SJCRH30 (cell line): ENCODE measurements around the gene LRRC55. TPM values are rescaled to one million over a fixed set of nuclear protein-coding genes. Genes with fewer than 3 reads are reported as not detected.
"Not testable (repeated sequence)": the region's sequence is repeated elsewhere in the genome, so short reads cannot be mapped to it uniquely, and the experiment has no call there.

ENCODE experiments used
- DNase-seq, 2 experiments: peaks; one replicate each; pipeline ENCODE4 v3.0.0-alpha.2; 2015 to 2020
- H3K27ac ChIP-seq: fragments of 250-450 bp; sonication (Bioruptor Pico); 2 replicates; pipeline ENCODE4 v1.5.1; 2020; ENCODE audit warnings: mild to moderate bottlenecking, moderate library complexity
- H3K27me3 ChIP-seq: fragments of 250-450 bp; sonication (Bioruptor Pico); 2 replicates; pipeline ENCODE4 v1.5.1; 2020; ENCODE audit warnings: mild to moderate bottlenecking, moderate library complexity
- H3K36me3 ChIP-seq: fragments of 250-450 bp; sonication (Bioruptor Pico); 2 replicates; pipeline ENCODE4 v1.5.1; 2020; ENCODE audit warnings: mild to moderate bottlenecking, moderate library complexity
- H3K4me1 ChIP-seq: fragments of 250-450 bp; sonication (Bioruptor Pico); 2 replicates; pipeline ENCODE4 v1.5.1; 2020; ENCODE audit warnings: mild to moderate bottlenecking, moderate library complexity
- H3K4me3 ChIP-seq: fragments of 250-450 bp; sonication (Bioruptor Pico); 2 replicates; pipeline ENCODE4 v1.5.1; 2020; ENCODE audit warnings: mild to moderate bottlenecking, moderate library complexity
- H3K9me3 ChIP-seq: fragments of 250-450 bp; sonication (Bioruptor Pico); replicated peaks from 2 replicates; pipeline ENCODE4 v1.5.1; 2020; ENCODE audit warnings: mild to moderate bottlenecking, moderate library complexity
- total RNA-seq: library from RNA; depleted of rRNA; stranded (reverse); fragments of >200 nt; shearing (Covaris generic); gene quantifications from 2 replicates; pipeline ENCODE4 v1.2.3, GENCODE V29; 2014

LRRC55 gene
- total RNA-seq, 1 experiment from 2014 or later: not detected

GRCh38 chr11:57155400-57155799 is 26.4 kb upstream of the LRRC55 start:
- Histone ChIP-seq H3K9me3 (no peaks in the 10 kb centered on the region), H3K4me3 (no peak overlapping the region), H3K36me3 (no peaks in the 10 kb centered on the region), H3K27me3 (no peaks in the 10 kb centered on the region; the same call in 1 of the 2 replicates), H3K4me1 (no peaks in the 10 kb centered on the region), H3K27ac (no peak overlapping the region)
- no peak for DNase-seq

GRCh38 chr11:57155838-57156607 is 25.7 kb upstream of the LRRC55 start:
- no peaks in the 10 kb centered on the region for H3K4me1 ChIP-seq
- no peak overlapping the region for H3K4me3 ChIP-seq
- H3K27ac ChIP-seq: no peak overlapping the region
- no peaks in the 10 kb centered on the region; the same call in 1 of the 2 replicates for H3K27me3 ChIP-seq
- no peaks in the 10 kb centered on the region for H3K9me3 ChIP-seq
- no peak for DNase-seq
- no peaks in the 10 kb centered on the region for H3K36me3 ChIP-seq

GRCh38 chr11:57156928-57157327 is 24.8 kb upstream of the LRRC55 start:
- Histone ChIP-seq H3K9me3 (no peaks in the 10 kb centered on the region), H3K36me3 (no peaks in the 10 kb centered on the region), H3K27me3 (no peaks in the 10 kb centered on the region; the same call in 1 of the 2 replicates), H3K4me1 (no peaks in the 10 kb centered on the region), H3K4me3 (no peak overlapping the region), H3K27ac (no peak overlapping the region)
- DNase-seq: no peak

GRCh38 chr11:57157624-57158023 is 24.1 kb upstream of the LRRC55 start:
- Histone ChIP-seq H3K4me3 (no peak overlapping the region), H3K27me3 (no peaks in the 10 kb centered on the region; the same call in 1 of the 2 replicates), H3K36me3 (no peaks in the 10 kb centered on the region), H3K4me1 (no peaks in the 10 kb centered on the region), H3K9me3 (no peaks in the 10 kb centered on the region), H3K27ac (no peak overlapping the region)
- no peak for DNase-seq

GRCh38 chr11:57158180-57158579 is 23.6 kb upstream of the LRRC55 start:
- Histone ChIP-seq H3K4me1 (no peaks in the 10 kb centered on the region), H3K4me3 (no peak overlapping the region), H3K36me3 (no peaks in the 10 kb centered on the region), H3K27ac (no peak overlapping the region), H3K9me3 (no peaks in the 10 kb centered on the region), H3K27me3 (no peaks in the 10 kb centered on the region; the same call in 1 of the 2 replicates)
- DNase-seq: no peak

GRCh38 chr11:57158599-57158998 is 23.2 kb upstream of the LRRC55 start:
- Histone ChIP-seq H3K9me3 (no peaks in the 10 kb centered on the region), H3K36me3 (no peaks in the 10 kb centered on the region), H3K27ac (no peak overlapping the region), H3K27me3 (no peaks in the 10 kb centered on the region; the same call in 1 of the 2 replicates), H3K4me1 (no peaks in the 10 kb centered on the region), H3K4me3 (no peak overlapping the region)
- no peak for DNase-seq

GRCh38 chr11:57160665-57161064 is 21.1 kb upstream of the LRRC55 start:
- Histone ChIP-seq H3K36me3 (no peaks in the 10 kb centered on the region), H3K27ac (no peak overlapping the region), H3K9me3 (no peaks in the 10 kb centered on the region), H3K4me3 (no peak overlapping the region), H3K27me3 (no peaks in the 10 kb centered on the region; the same call in 1 of the 2 replicates), H3K4me1 (no peaks in the 10 kb centered on the region)
- DNase-seq: no peak

GRCh38 chr11:57161351-57161750 is 20.4 kb upstream of the LRRC55 start:
- Histone ChIP-seq H3K4me3 (no peak overlapping the region), H3K36me3 (no peaks in the 10 kb centered on the region), H3K27me3 (no peaks in the 10 kb centered on the region; the same call in 1 of the 2 replicates), H3K4me1 (no peaks in the 10 kb centered on the region), H3K9me3 (no peaks in the 10 kb centered on the region), H3K27ac (no peak overlapping the region)
- no peak for DNase-seq

- no peaks in the 10 kb centered on the region for H3K9me3 ChIP-seq
- no peak for DNase-seq
- H3K4me3 ChIP-seq: no peak overlapping the region
- H3K36me3 ChIP-seq: no peaks in the 10 kb centered on the region
- H3K27ac ChIP-seq: no peak overlapping the region
- no peaks in the 10 kb centered on the region for H3K4me1 ChIP-seq
- no peaks in the 10 kb centered on the region; the same call in 1 of the 2 replicates for H3K27me3 ChIP-seq
Measured at GRCh38 chr11:57162179-57162898, 19.4 kb upstream of the LRRC55 start.

- Histone ChIP-seq H3K27me3 (no peaks in the 10 kb centered on the region; the same call in 1 of the 2 replicates), H3K9me3 (no peaks in the 10 kb centered on the region), H3K27ac (no peak overlapping the region), H3K36me3 (no peaks in the 10 kb centered on the region), H3K4me3 (no peak overlapping the region), H3K4me1 (no peaks in the 10 kb centered on the region)
- DNase-seq: no peak
Measured at GRCh38 chr11:57163160-57163868, 18.4 kb upstream of the LRRC55 start.

GRCh38 chr11:57164317-57164716 is 17.4 kb upstream of the LRRC55 start:
- no peak for DNase-seq
- Histone ChIP-seq H3K27ac (no peak overlapping the region), H3K4me1 (no peaks in the 10 kb centered on the region), H3K4me3 (no peak overlapping the region), H3K36me3 (no peaks in the 10 kb centered on the region), H3K27me3 (no peaks in the 10 kb centered on the region; the same call in 1 of the 2 replicates), H3K9me3 (no peaks in the 10 kb centered on the region)

GRCh38 chr11:57167125-57167846 is 14.5 kb upstream of the LRRC55 start:
- H3K4me3 ChIP-seq: no peak overlapping the region
- DNase-seq: no peak
- H3K36me3 ChIP-seq: no peaks in the 10 kb centered on the region
- no peaks in the 10 kb centered on the region for H3K4me1 ChIP-seq
- 0 out of 2 replicates have a peak, but pooled peaks cover 6% of the 10 kb centered on the region for H3K27me3 ChIP-seq
- H3K9me3 ChIP-seq: no peaks in the 10 kb centered on the region
- H3K27ac ChIP-seq: no peak overlapping the region

GRCh38 chr11:57169732-57170313 is 11.9 kb upstream of the LRRC55 start:
- DNase-seq, H3K4me1 ChIP-seq, H3K4me3 ChIP-seq, H3K27ac ChIP-seq, H3K9me3 ChIP-seq, H3K36me3 ChIP-seq, H3K27me3 ChIP-seq: not testable (repeated sequence)

GRCh38 chr11:57172031-57172430 is 9.7 kb upstream of the LRRC55 start:
- DNase-seq: no peak
- H3K4me1 ChIP-seq: no peaks in the 10 kb centered on the region
- 0 out of 2 replicates have a peak, but pooled peaks cover 6% of the 10 kb centered on the region for H3K27me3 ChIP-seq
- no peaks in the 10 kb centered on the region for H3K9me3 ChIP-seq
- H3K4me3 ChIP-seq: no peak overlapping the region
- H3K27ac ChIP-seq: no peak overlapping the region
- no peaks in the 10 kb centered on the region for H3K36me3 ChIP-seq
